ENCODE data around the gene SLC27A6.

DNA sequence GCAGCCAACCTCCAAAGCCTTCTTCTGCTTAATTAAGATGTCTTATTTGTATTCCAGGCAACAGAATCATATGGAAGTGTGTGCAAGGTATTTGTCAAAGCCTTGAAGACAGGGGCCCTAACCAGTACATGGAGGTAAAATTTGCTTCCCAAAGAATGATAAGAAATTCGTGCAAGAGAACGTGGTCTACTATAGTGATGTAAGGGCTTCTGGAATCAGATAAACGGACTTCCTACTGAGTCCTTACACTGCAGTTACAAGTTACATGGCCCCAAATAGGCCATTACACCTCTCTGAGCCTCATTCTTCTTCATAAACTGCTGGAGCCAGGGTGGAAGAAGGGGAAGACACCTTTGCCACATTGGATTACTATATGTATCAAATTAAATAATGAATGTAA is 113.4 kb downstream of the SLC27A6 start:
- TF ChIP-seq, protein P1, sequence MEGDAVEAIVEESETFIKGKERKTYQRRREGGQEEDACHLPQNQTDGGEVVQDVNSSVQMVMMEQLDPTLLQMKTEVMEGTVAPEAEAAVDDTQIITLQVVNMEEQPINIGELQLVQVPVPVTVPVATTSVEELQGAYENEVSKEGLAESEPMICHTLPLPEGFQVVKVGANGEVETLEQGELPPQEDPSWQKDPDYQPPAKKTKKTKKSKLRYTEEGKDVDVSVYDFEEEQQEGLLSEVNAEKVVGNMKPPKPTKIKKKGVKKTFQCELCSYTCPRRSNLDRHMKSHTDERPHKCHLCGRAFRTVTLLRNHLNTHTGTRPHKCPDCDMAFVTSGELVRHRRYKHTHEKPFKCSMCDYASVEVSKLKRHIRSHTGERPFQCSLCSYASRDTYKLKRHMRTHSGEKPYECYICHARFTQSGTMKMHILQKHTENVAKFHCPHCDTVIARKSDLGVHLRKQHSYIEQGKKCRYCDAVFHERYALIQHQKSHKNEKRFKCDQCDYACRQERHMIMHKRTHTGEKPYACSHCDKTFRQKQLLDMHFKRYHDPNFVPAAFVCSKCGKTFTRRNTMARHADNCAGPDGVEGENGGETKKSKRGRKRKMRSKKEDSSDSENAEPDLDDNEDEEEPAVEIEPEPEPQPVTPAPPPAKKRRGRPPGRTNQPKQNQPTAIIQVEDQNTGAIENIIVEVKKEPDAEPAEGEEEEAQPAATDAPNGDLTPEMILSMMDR (conservative IDR thresholded peaks at IDR 0.05; ENCODE audit: low read length), result no peak
- TF ChIP-seq EZH2phosphoT487 (IDR thresholded peaks at IDR 0.05; ENCODE audit: borderline replicate concordance), result no peak

Measured in Loucy (cell line).